GM12865 (cell line): ENCODE results near the gene ARRDC5.
A peak's percentile ranks its signal among the peaks of the same experiment; 100 is the strongest.
"Not testable (repeated sequence)": the region's sequence is repeated elsewhere in the genome, so short reads cannot be mapped to it uniquely, and the experiment has no call there.

Experiments used
- DNase-seq: peaks from one replicate; pipeline ENCODE4 v3.0.0; 2010; ENCODE audit warnings: low read depth
- H3K4me3 ChIP-seq: 2 replicates; pipeline ENCODE4 v1.5.1; 2011; ENCODE audit warnings: mild to moderate bottlenecking, low read depth, low read length, control low read depth
- CTCF ChIP-seq: IDR thresholded peaks from 2 replicates; pipeline ENCODE4 v1.5.1; 2011; ENCODE audit warnings: low read length, control low read depth, low read depth, inconsistent platforms; ENCODE audit not compliant: insufficient read depth; ENCODE audit errors: missing control alignments

The ARRDC5 gene

DNA sequence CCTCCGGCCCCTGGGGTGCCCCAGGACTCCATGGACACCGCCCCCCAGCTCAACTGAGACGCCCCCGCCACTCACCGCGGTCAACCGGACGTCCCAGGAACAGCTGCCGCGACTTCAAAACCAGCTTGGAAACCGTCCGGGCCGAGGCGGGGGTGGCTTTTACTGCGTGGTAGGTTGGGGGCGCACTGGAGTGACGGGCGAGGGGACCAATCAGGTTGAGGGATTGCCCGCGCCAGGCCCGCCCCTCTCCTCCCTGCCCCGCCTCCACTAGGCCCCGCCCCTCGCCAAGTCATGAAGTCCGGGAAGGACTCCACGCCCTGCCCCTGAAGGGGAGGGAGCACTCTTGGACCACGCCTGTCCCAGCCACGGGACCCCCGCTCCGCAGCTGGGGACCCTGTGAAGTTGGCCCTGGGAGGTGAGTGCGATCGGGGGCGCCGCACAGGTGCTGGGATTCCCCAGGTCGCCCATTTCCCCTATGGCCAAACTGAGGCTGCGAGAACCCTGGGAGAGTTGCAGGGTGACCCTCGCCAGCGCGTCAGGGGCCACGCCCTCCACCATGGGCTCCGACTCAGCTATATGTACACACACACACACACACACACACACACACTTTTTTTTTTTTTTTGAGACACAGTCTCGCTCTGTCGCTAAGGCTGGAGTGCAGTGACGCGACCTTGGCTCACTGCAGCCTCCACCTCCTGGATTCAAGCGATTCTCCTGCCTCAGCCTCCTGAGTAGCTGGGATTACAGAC is 35.0 kb downstream of the ARRDC5 start, which contains the start of gene PLIN3:
Gene PLIN3 (minus strand): TSS at position 134 of the 752 bp plus-strand sequence. CDS start 6,273 bp downstream, outside the sequence.
- peak within 1 kb of the TSS; percentile 100 for H3K4me3 ChIP-seq
- TF ChIP-seq CTCF = no peak
- DNase-seq = peak; percentile 98

DNA sequence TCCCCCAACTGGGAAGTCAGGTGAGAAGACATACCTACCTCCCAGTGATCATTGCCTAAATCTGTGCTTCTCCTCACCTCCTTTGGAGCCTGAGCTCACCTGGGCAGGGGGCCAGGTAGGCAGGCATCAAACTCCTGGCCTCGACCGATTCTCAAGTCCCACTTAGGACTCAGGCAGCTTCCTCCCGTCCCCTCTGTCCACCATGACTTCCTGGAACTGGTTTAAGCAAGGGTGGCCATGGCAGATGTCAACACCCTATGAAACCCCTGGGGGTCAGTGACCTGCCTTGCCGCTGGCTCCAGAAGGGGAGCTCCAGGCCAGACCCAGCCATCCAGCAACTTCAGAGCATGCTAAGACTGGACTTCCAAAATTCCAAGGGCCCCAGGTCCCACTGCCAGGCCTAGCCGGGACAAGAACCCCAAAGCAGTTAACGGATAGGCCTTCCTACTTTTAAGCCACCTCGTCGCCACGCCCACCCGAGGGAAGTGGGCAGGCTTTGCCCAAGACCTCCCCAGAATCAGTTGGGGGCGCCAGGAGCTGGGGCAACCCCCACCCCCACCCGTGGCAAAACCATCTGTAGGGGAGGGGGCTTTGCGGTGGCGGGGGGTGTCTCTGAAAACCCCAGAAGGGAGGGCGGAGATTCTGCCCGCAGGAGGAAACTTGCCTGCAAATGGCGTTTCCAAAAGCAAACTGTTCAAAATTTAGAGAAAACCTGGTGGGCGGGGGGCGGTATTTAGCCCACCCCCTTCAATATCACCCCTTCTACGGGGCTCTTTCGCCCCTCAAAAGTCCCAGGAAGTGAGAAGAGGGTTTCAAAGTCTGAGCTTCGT is 35.9 kb downstream of the ARRDC5 start:
- H3K4me3 ChIP-seq = peak overlapping the region; percentile 100
- no peak for TF ChIP-seq CTCF
- peak; percentile 65 for DNase-seq

DNA sequence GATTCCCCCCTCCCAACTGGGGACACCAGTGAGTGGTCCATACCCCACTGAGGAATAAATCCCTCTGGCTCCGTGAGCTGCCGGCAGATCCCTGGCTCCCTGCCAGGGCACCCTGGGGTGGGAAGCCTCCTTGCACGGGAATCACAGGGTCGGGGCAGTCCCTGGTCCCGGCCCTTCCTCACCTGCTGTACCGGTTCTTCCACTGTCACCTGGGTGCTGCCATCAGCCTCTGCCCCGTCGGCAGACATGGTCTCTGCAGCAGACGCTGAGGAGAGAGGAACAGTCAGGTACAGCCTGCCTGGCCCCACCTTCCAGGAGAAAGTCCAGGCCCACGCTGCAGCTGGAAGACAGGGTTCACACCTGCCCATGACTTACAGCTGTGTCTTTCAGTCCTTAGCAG is 41.5 kb downstream of the ARRDC5 start:
- no peak for DNase-seq

GRCh38 chr19:4859697-4860096 is 43.0 kb downstream of the ARRDC5 start:
- no peak for DNase-seq
- no peak for TF ChIP-seq CTCF
- no peak overlapping the region for H3K4me3 ChIP-seq

More for the DNA sequence above, 41.5 kb downstream of the ARRDC5 start:
- H3K4me3 ChIP-seq = no peak overlapping the region
- no peak for TF ChIP-seq CTCF

DNA sequence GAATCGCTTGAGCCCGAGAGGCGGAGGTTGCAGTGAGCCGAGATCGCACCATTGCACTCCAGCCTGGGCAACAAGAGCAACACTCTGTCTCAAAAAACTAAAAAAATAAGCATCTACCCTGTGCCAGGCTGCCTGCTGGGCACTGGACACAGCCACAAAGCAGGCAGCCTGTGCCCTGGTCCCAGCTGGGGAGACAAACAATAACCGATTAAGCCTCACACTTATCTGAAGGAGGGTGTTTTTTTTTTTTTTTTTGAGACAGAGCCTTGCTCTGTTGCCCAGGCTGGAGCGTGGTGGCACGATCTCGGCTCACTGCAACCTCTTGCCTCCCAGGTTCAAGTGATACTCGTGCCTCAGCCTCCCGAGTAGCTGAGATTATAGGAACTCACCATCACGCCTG is 46.2 kb downstream of the ARRDC5 start:
- DNase-seq = not testable (repeated sequence)

DNA sequence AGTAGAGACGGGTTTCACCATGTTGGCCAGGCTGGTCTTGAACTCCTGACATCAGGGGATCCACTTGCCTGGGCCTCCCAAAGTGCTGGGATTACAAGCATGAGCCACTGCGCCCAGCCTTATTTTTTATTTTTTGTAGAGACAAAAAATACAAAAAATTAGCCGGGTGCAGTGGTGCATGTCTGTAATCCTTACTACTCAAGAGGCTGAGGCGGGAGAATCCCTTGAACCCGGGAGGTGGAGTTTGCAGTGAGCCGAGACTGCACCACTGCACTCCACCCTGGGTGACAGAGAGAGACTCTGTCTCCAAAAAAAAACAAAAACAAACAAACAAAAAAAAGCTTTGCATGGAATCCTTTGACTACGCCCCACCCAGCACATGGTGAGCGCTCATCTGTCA is 49.2 kb downstream of the ARRDC5 start:
- DNase-seq, H3K4me3 ChIP-seq: not testable (repeated sequence)

More for the DNA sequence above, 46.2 kb downstream of the ARRDC5 start:
- H3K4me3 ChIP-seq = not testable (repeated sequence)

DNA sequence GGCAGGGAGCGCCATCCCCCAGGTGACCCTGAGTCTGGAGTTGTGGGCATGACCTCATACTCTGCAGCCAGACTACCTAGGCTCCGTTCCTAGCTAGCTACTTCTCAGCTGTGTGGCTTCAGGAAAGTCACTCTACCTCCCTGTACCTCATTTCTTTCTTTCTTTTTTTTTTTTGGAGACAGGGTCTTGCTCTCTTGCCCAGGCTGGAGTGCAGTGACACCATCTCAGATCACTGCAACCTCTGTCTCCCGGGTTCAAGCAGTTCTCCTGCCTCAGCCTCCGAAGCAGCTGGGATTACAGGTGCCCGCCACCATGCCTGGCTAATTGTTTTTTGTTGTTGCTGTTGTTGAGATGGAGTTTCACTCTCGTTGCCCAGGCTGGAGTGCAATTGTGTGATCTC is 50.2 kb downstream of the ARRDC5 start:
- no peak overlapping the region for H3K4me3 ChIP-seq
- DNase-seq = no peak
- TF ChIP-seq CTCF = no peak
